ENCODE results near the gene NAE1. TPM values are rescaled to one million over a fixed set of nuclear protein-coding genes. Genes with fewer than 3 reads are reported as not detected.

The NAE1 gene
- total and polyA plus RNA-seq, 2 donors (not counting 1 experiment from before 2014, with no cell fraction given) = 47.4 to 59.7 TPM

DNA sequence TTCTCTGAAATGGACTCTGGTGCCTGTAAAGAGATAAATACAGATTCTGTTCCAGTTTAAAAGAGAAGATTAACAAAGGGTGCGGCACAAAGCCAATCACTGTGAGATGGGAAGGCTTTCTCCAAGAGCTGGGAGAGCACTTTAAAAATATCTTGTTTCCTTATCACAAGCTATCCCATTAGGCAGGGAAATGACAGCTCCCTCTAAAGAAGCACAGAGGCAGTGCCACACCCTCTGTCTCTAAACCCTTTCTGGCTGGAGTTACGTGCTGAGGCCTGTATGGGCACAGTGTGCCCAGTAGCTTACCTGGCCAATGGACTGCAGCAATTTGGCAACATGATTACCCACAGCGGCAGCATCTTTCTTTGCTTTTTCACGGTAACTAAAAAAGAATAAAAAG lies 20.4 kb downstream of the NAE1 start:
- Histone ChIP-seq H3K36me3 (ENCODE audit: control insufficient read depth, insufficient read depth, low read length) (peaks cover 3% of the 10 kb centered on the region), H3K4me2 (ENCODE audit: extremely low read depth, insufficient read depth, low read length) (no peak overlapping the region), H3K4me1 (ENCODE audit: control insufficient read depth, extremely low read depth, insufficient read depth, low read length) (no peaks in the 10 kb centered on the region), H3K27ac (ENCODE audit: insufficient read depth, low read length) (no peak overlapping the region), H4K20me1 (ENCODE audit: control insufficient read depth, extremely low read depth, insufficient read depth, low read length) (no peaks in the 10 kb centered on the region), H3K9ac (ENCODE audit: insufficient read depth, low read length) (no peak overlapping the region), H3K27me3 (ENCODE audit: control insufficient read depth, insufficient read depth, low read length) (no peaks in the 10 kb centered on the region), H2AFZ (ENCODE audit: low read length) (no peak overlapping the region), H3K9me3 (ENCODE audit: control insufficient read depth, insufficient read depth, low read depth, low read length) (no peaks in the 10 kb centered on the region), H3K79me2 (ENCODE audit: control insufficient read depth, insufficient read depth, low read length) (no peaks in the 10 kb centered on the region), H3K4me3 (replicated peaks in 1 of 4; ENCODE audit: control extremely low read depth in 1 of 4, insufficient read depth in 1 of 4, low read depth in 3 of 4, low read length in 4 of 4) (no peak overlapping the region)
- DNase-seq (ENCODE audit: low read depth in 2 of 2) = no peak
- TF ChIP-seq, protein P1, sequence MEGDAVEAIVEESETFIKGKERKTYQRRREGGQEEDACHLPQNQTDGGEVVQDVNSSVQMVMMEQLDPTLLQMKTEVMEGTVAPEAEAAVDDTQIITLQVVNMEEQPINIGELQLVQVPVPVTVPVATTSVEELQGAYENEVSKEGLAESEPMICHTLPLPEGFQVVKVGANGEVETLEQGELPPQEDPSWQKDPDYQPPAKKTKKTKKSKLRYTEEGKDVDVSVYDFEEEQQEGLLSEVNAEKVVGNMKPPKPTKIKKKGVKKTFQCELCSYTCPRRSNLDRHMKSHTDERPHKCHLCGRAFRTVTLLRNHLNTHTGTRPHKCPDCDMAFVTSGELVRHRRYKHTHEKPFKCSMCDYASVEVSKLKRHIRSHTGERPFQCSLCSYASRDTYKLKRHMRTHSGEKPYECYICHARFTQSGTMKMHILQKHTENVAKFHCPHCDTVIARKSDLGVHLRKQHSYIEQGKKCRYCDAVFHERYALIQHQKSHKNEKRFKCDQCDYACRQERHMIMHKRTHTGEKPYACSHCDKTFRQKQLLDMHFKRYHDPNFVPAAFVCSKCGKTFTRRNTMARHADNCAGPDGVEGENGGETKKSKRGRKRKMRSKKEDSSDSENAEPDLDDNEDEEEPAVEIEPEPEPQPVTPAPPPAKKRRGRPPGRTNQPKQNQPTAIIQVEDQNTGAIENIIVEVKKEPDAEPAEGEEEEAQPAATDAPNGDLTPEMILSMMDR (conservative IDR thresholded peaks at IDR 0.05 in 1 of 2, IDR thresholded peaks at IDR 0.05 in 1 of 2; ENCODE audit: low read depth in 1 of 2, low read length in 2 of 2) = no peak
- no peak for TF ChIP-seq EZH2 (IDR thresholded peaks at IDR 0.05; ENCODE audit: low read length, missing control alignments)

DNA sequence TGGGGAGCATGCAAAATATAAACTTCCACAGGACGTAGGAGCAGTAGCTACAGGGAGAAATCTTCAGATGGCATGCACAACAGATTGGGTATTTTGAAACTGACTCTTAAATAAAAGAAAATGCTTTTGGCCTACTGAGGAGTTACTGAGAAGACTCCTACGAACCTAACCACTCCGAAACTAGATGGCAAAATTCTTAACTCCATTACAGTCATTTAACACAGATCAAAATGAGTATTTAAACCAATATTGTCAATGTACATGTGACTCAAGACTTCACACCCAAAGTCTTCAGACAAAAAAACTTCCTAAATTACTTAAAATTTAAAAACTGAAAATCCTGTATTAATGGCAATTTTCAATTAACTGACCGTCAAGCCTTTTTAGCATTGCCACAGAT lies 21.0 kb downstream of the NAE1 start:
- H3K36me3 ChIP-seq (ENCODE audit: control insufficient read depth, insufficient read depth, low read length) = peaks cover 6% of the 10 kb centered on the region
- no peak overlapping the region for H3K9ac ChIP-seq (ENCODE audit: insufficient read depth, low read length)
- DNase-seq (ENCODE audit: low read depth in 2 of 2) = no peak
- no peaks in the 10 kb centered on the region for H4K20me1 ChIP-seq (ENCODE audit: control insufficient read depth, extremely low read depth, insufficient read depth, low read length)
- H3K27ac ChIP-seq (ENCODE audit: insufficient read depth, low read length) = no peak overlapping the region
- H2AFZ ChIP-seq (ENCODE audit: low read length) = no peak overlapping the region
- no peaks in the 10 kb centered on the region for H3K9me3 ChIP-seq (ENCODE audit: control insufficient read depth, insufficient read depth, low read depth, low read length)
- no peaks in the 10 kb centered on the region for H3K4me1 ChIP-seq (ENCODE audit: control insufficient read depth, extremely low read depth, insufficient read depth, low read length)
- TF ChIP-seq, protein P1 (conservative IDR thresholded peaks at IDR 0.05 in 1 of 2, IDR thresholded peaks at IDR 0.05 in 1 of 2; ENCODE audit: low read depth in 1 of 2, low read length in 2 of 2) = no peak
- no peak for TF ChIP-seq EZH2 (IDR thresholded peaks at IDR 0.05; ENCODE audit: low read length, missing control alignments)
- H3K4me2 ChIP-seq (ENCODE audit: extremely low read depth, insufficient read depth, low read length) = no peak overlapping the region
- no peaks in the 10 kb centered on the region for H3K27me3 ChIP-seq (ENCODE audit: control insufficient read depth, insufficient read depth, low read length)
- no peak overlapping the region for H3K4me3 ChIP-seq (replicated peaks in 1 of 4; ENCODE audit: control extremely low read depth in 1 of 4, insufficient read depth in 1 of 4, low read depth in 3 of 4, low read length in 4 of 4)
- no peaks in the 10 kb centered on the region for H3K79me2 ChIP-seq (ENCODE audit: control insufficient read depth, insufficient read depth, low read length)

DNA sequence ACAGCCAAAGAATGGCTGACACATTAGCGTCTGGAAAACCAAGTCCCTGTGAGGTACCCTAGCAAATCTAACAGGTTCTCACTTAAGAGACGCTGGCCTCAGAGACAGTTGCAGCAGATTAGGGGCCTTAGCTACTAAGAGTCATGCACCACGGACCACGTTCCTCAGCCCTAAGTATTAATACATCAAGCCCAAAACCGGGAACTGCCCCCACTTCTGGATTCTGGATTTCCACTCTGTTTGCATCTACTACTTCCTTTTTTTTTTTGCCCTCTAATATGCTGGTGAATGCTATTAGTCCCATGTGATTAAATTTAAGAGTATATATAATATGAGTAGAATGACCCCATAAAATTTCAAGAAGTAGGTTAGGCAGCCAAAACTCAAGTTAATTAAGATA lies 28.6 kb downstream of the NAE1 start:
- Histone ChIP-seq H3K27me3 (ENCODE audit: control insufficient read depth, insufficient read depth, low read length) (no peaks in the 10 kb centered on the region), H3K9me3 (ENCODE audit: control insufficient read depth, insufficient read depth, low read depth, low read length) (no peaks in the 10 kb centered on the region), H3K4me2 (ENCODE audit: extremely low read depth, insufficient read depth, low read length) (no peak overlapping the region), H3K79me2 (ENCODE audit: control insufficient read depth, insufficient read depth, low read length) (no peaks in the 10 kb centered on the region), H3K27ac (ENCODE audit: insufficient read depth, low read length) (no peak overlapping the region), H3K4me3 (replicated peaks in 1 of 4; ENCODE audit: control extremely low read depth in 1 of 4, insufficient read depth in 1 of 4, low read depth in 3 of 4, low read length in 4 of 4) (no peak overlapping the region), H3K9ac (ENCODE audit: insufficient read depth, low read length) (no peak overlapping the region), H2AFZ (ENCODE audit: low read length) (no peak overlapping the region), H4K20me1 (ENCODE audit: control insufficient read depth, extremely low read depth, insufficient read depth, low read length) (no peaks in the 10 kb centered on the region), H3K4me1 (ENCODE audit: control insufficient read depth, extremely low read depth, insufficient read depth, low read length) (no peaks in the 10 kb centered on the region), H3K36me3 (ENCODE audit: control insufficient read depth, insufficient read depth, low read length) (peaks cover 12% of the 10 kb centered on the region)
- no peak for DNase-seq (ENCODE audit: low read depth in 2 of 2)
- TF ChIP-seq EZH2 (IDR thresholded peaks at IDR 0.05; ENCODE audit: low read length, missing control alignments) = no peak
- TF ChIP-seq, protein P1 (conservative IDR thresholded peaks at IDR 0.05 in 1 of 2, IDR thresholded peaks at IDR 0.05 in 1 of 2; ENCODE audit: low read depth in 1 of 2, low read length in 2 of 2) = no peak
